ENCODE measurements around the gene ARL2.
"Not testable (repeated sequence)": the region's sequence is repeated elsewhere in the genome, so short reads cannot be mapped to it uniquely, and the experiment has no call there.

Gene ARL2

GRCh38 chr11:65017937-65018336 is 4.0 kb downstream of the ARL2 start:
- DNase-seq (ENCODE audit: extremely low spot score), result no peak
- ChIA-PET CTCF (no interaction called here), POLR2A (interaction anchor here (0.7 to 1.3 kb wide), 3 partner anchors 12 to 99 kb away, joined by 3 to 4 read pairs (median 3); partner anchors contain the start of gene ZNHIT2)
- TF ChIP-seq FOXA1 (IDR thresholded peaks at IDR 0.05) (no peak), CTBP1 (IDR thresholded peaks at IDR 0.05; ENCODE audit: borderline replicate concordance) (no peak), BHLHE40 (IDR thresholded peaks at IDR 0.05; ENCODE audit: borderline replicate concordance) (no peak), ARNT (IDR thresholded peaks at IDR 0.05) (no peak), LEF1 (IDR thresholded peaks at IDR 0.05; ENCODE audit: borderline replicate concordance) (no peak), TARDBP (IDR thresholded peaks at IDR 0.05) (no peak), HDGF (IDR thresholded peaks at IDR 0.05; ENCODE audit: borderline replicate concordance) (no peak), SUZ12 (IDR thresholded peaks at IDR 0.05) (no peak), L3MBTL2 (conservative IDR thresholded peaks at IDR 0.05) (no peak)

- no peak for DNase-seq (ENCODE audit: extremely low spot score)
- TF ChIP-seq PKNOX1 (IDR thresholded peaks at IDR 0.05) (no peak), HDGF (IDR thresholded peaks at IDR 0.05; ENCODE audit: borderline replicate concordance) (no peak), ZNF384 (IDR thresholded peaks at IDR 0.05) (no peak), NFRKB (IDR thresholded peaks at IDR 0.05) (no peak), SP1 (IDR thresholded peaks at IDR 0.05) (no peak), L3MBTL2 (conservative IDR thresholded peaks at IDR 0.05) (no peak), LEF1 (IDR thresholded peaks at IDR 0.05; ENCODE audit: borderline replicate concordance) (no peak), TARDBP (IDR thresholded peaks at IDR 0.05) (no peak), ARNT (IDR thresholded peaks at IDR 0.05) (no peak), CTBP1 (IDR thresholded peaks at IDR 0.05; ENCODE audit: borderline replicate concordance) (no peak), FOXA1 (IDR thresholded peaks at IDR 0.05) (no peak), FOXK2 (IDR thresholded peaks at IDR 0.05) (no peak), ELF4 (IDR thresholded peaks at IDR 0.05) (no peak), SUZ12 (IDR thresholded peaks at IDR 0.05) (no peak), FOXM1 (IDR thresholded peaks at IDR 0.05; ENCODE audit: borderline replicate concordance) (no peak), BHLHE40 (IDR thresholded peaks at IDR 0.05; ENCODE audit: borderline replicate concordance) (no peak)
- POLR2A ChIA-PET, result no interaction called here
- CTCF ChIA-PET, result no interaction called here
Measured at GRCh38 chr11:65019824-65020223, 5.9 kb downstream of the ARL2 start.

GRCh38 chr11:65021003-65021402 is 7.0 kb downstream of the ARL2 start:
- DNase-seq (ENCODE audit: extremely low spot score), result no peak
- ChIA-PET CTCF (interaction anchor here (1.1 kb wide), 1 partner anchor 11 kb away, joined by 3 read pairs; no protein-coding TSS in a partner anchor), POLR2A (no interaction called here)
- no peak for TF ChIP-seq NFRKB (IDR thresholded peaks at IDR 0.05)
- TF ChIP-seq BHLHE40 (IDR thresholded peaks at IDR 0.05; ENCODE audit: borderline replicate concordance), result no peak
- no peak for TF ChIP-seq FOXK2 (IDR thresholded peaks at IDR 0.05)
- no peak for TF ChIP-seq SP1 (IDR thresholded peaks at IDR 0.05)
- TF ChIP-seq FOXM1 (IDR thresholded peaks at IDR 0.05; ENCODE audit: borderline replicate concordance), result no peak
- TF ChIP-seq LEF1 (IDR thresholded peaks at IDR 0.05; ENCODE audit: borderline replicate concordance), result no peak
- TF ChIP-seq ARNT (IDR thresholded peaks at IDR 0.05), result no peak
- no peak for TF ChIP-seq CTBP1 (IDR thresholded peaks at IDR 0.05; ENCODE audit: borderline replicate concordance)
- no peak for TF ChIP-seq L3MBTL2 (conservative IDR thresholded peaks at IDR 0.05)
- TF ChIP-seq HDGF (IDR thresholded peaks at IDR 0.05; ENCODE audit: borderline replicate concordance), result no peak
- no peak for TF ChIP-seq TARDBP (IDR thresholded peaks at IDR 0.05)
- TF ChIP-seq ELF4 (IDR thresholded peaks at IDR 0.05), result no peak
- TF ChIP-seq PKNOX1 (IDR thresholded peaks at IDR 0.05), result no peak
- TF ChIP-seq FOXA1 (IDR thresholded peaks at IDR 0.05), result no peak
- no peak for TF ChIP-seq ZNF384 (IDR thresholded peaks at IDR 0.05)
- TF ChIP-seq SUZ12 (IDR thresholded peaks at IDR 0.05), result no peak

GRCh38 chr11:65021509-65021908 is 7.5 kb downstream of the ARL2 start:
- ChIA-PET CTCF (interaction anchor here (1.1 kb wide), 1 partner anchor 11 kb away, joined by 3 read pairs; no protein-coding TSS in a partner anchor), POLR2A (no interaction called here)
- no peak for DNase-seq (ENCODE audit: extremely low spot score)
- TF ChIP-seq CTBP1 (IDR thresholded peaks at IDR 0.05; ENCODE audit: borderline replicate concordance) (no peak), SUZ12 (IDR thresholded peaks at IDR 0.05) (no peak), SP1 (IDR thresholded peaks at IDR 0.05) (no peak)

- CTCF ChIA-PET; POLR2A ChIA-PET; DNase-seq (ENCODE audit: extremely low spot score): not testable (repeated sequence)
Measured at GRCh38 chr11:65023502-65023901, 9.5 kb downstream of the ARL2 start.

GRCh38 chr11:65026810-65027209 is 12.8 kb downstream of the ARL2 start:
- POLR2A ChIA-PET, result interaction anchor here (0.8 to 2.5 kb wide), 4 partner anchors 12 to 85 kb away, joined by 3 to 12 read pairs (median 7); partner anchors contain the start of genes ARL2 and SAC3D1
- TF ChIP-seq BHLHE40 (IDR thresholded peaks at IDR 0.05; ENCODE audit: borderline replicate concordance), result no peak
- TF ChIP-seq LEF1 (IDR thresholded peaks at IDR 0.05; ENCODE audit: borderline replicate concordance), result no peak
- TF ChIP-seq FOXA1 (IDR thresholded peaks at IDR 0.05), result no peak
- TF ChIP-seq ARNT (IDR thresholded peaks at IDR 0.05), result no peak
- no peak for TF ChIP-seq ZNF384 (IDR thresholded peaks at IDR 0.05)
- TF ChIP-seq SUZ12 (IDR thresholded peaks at IDR 0.05), result no peak
- TF ChIP-seq FOXM1 (IDR thresholded peaks at IDR 0.05; ENCODE audit: borderline replicate concordance), result no peak
- no peak for TF ChIP-seq FOXK2 (IDR thresholded peaks at IDR 0.05)
- TF ChIP-seq CTBP1 (IDR thresholded peaks at IDR 0.05; ENCODE audit: borderline replicate concordance), result no peak
- TF ChIP-seq TARDBP (IDR thresholded peaks at IDR 0.05), result no peak
- no peak for TF ChIP-seq PKNOX1 (IDR thresholded peaks at IDR 0.05)
- no peak for TF ChIP-seq SP1 (IDR thresholded peaks at IDR 0.05)
- TF ChIP-seq HDGF (IDR thresholded peaks at IDR 0.05; ENCODE audit: borderline replicate concordance), result no peak
- no peak for TF ChIP-seq L3MBTL2 (conservative IDR thresholded peaks at IDR 0.05)
- no peak for TF ChIP-seq NFRKB (IDR thresholded peaks at IDR 0.05)
- TF ChIP-seq ELF4 (IDR thresholded peaks at IDR 0.05), result no peak
- DNase-seq (ENCODE audit: extremely low spot score), result no peak
- CTCF ChIA-PET, result interaction anchor here (0.6 to 2.1 kb wide), 4 partner anchors 12 to 959 kb away, joined by 3 to 9 read pairs (median 3); partner anchors contain the start of genes ARL2, BATF2 and SAC3D1
